Endodermal cell (in vitro differentiated cells): ENCODE data around the gene HNRNPK. TPM values are rescaled to one million over a fixed set of nuclear protein-coding genes. Genes with fewer than 3 reads are reported as not detected.

Experiments
- DNase-seq: peaks from one replicate; pipeline ENCODE4 v3.0.0-alpha.2; 2017
- H3K27ac ChIP-seq: 2 replicates; pipeline ENCODE4 v1.5.1; 2013; ENCODE audit warnings: mild to moderate bottlenecking, low read depth, low read length, moderate library complexity
- H3K27me3 ChIP-seq: 2 replicates; pipeline ENCODE4 v1.6.1; 2013; ENCODE audit warnings: mild to moderate bottlenecking, low read length, moderate library complexity; ENCODE audit not compliant: insufficient read depth, control insufficient read depth, poor library complexity, severe bottlenecking
- H3K36me3 ChIP-seq: 2 replicates; pipeline ENCODE4 v1.7.0; 2013; ENCODE audit warnings: mild to moderate bottlenecking, low read length, moderate library complexity; ENCODE audit not compliant: control insufficient read depth, insufficient read depth
- H3K4me1 ChIP-seq: one replicate; pipeline ENCODE4 v1.7.0; 2013; ENCODE audit warnings: low read length; ENCODE audit not compliant: control insufficient read depth, insufficient read depth
- H3K4me3 ChIP-seq: 2 replicates; pipeline ENCODE4 v1.5.1; 2013; ENCODE audit warnings: mild to moderate bottlenecking, low read length, moderate library complexity
- H3K9ac ChIP-seq: 2 replicates; pipeline ENCODE4 v1.6.1; 2013; ENCODE audit warnings: mild to moderate bottlenecking, low read length, moderate library complexity; ENCODE audit not compliant: poor library complexity, severe bottlenecking; ENCODE audit errors: extremely low read depth
- H3K9me3 ChIP-seq: 2 replicates; pipeline ENCODE4 v1.6.1; 2013; ENCODE audit warnings: mild to moderate bottlenecking, low read length, moderate library complexity; ENCODE audit not compliant: control insufficient read depth
- H3K27ac Mint-ChIP-seq: 2 replicates; pipeline ENCODE4 v1.8.0; 2020; ENCODE audit warnings: mixed read lengths
- H3K27me3 Mint-ChIP-seq: 2 replicates; pipeline ENCODE4 v1.8.0; 2021; ENCODE audit warnings: mild to moderate bottlenecking, mixed read lengths; ENCODE audit not compliant: insufficient read depth
- H3K36me3 Mint-ChIP-seq: 2 replicates; pipeline ENCODE4 v1.8.0; 2020; ENCODE audit warnings: low read depth, mixed read lengths
- H3K4me1 Mint-ChIP-seq: 2 replicates; pipeline ENCODE4 v1.8.0; 2020; ENCODE audit warnings: mixed read lengths
- H3K4me3 Mint-ChIP-seq: 2 replicates; pipeline ENCODE4 v1.8.0; 2020; ENCODE audit warnings: mild to moderate bottlenecking, moderate library complexity, mixed read lengths
- H3K9me3 Mint-ChIP-seq: 2 replicates; pipeline ENCODE4 v1.8.0; 2020; ENCODE audit warnings: mild to moderate bottlenecking, mixed read lengths
- WGBS, 2 experiments: methylation state at CpG; one replicate each; pipeline versions ENCODE4 v1.1.5 to v1.1.7; 2013; ENCODE audit warnings: missing lambda C conversion rate in 2 of 2, mixed read lengths in 1 of 2; ENCODE audit not compliant: insufficient coverage in 1 of 2, insufficient read length in 1 of 2; 5-methylcytosine and 5-hydroxymethylcytosine counted together
- total RNA-seq, 2 donors: library from RNA; stranded (reverse); fragmentation: NEBNext Ultra II Directional in 1 of 2; extraction: Animal tissue kit (Norgen Biotek cat#: 25700) in 1 of 2; gene quantifications; 2 replicates in 1 of 2; 3 replicates in 1 of 2; pipeline ENCODE4 v1.2.1, GENCODE V29; 2021
- TF ChIP-seq, protein P1 (sequence below): fragments of 200-600 bp; sonication (generic); conservative IDR thresholded peaks from 2 replicates; pipeline ENCODE4 v1.5.0; 2021; ENCODE audit warnings: antibody characterized with exemption, mild to moderate bottlenecking

HNRNPK gene
- total RNA-seq, 2 donors from 2014 or later, result 714 to 780 TPM

DNA sequence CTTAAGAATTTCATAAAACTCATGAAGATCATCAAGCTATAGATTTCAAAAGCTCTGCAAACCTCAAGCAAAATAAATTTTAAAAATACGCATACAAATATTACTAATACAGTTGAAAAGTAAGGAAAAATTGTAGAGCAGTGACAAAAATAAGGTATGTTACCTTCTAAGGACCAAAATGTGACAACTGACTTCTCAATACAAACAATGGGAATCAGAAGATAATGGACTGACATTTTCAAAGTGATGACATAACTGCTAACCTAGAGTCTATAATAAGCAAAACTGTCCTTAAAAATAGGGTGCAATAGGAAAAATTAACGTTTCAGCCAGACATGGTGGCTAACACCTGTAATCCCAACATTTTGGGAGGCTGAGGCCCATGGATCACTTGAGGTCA is 27.6 kb upstream of the HNRNPK start:
- TF ChIP-seq, protein P1, sequence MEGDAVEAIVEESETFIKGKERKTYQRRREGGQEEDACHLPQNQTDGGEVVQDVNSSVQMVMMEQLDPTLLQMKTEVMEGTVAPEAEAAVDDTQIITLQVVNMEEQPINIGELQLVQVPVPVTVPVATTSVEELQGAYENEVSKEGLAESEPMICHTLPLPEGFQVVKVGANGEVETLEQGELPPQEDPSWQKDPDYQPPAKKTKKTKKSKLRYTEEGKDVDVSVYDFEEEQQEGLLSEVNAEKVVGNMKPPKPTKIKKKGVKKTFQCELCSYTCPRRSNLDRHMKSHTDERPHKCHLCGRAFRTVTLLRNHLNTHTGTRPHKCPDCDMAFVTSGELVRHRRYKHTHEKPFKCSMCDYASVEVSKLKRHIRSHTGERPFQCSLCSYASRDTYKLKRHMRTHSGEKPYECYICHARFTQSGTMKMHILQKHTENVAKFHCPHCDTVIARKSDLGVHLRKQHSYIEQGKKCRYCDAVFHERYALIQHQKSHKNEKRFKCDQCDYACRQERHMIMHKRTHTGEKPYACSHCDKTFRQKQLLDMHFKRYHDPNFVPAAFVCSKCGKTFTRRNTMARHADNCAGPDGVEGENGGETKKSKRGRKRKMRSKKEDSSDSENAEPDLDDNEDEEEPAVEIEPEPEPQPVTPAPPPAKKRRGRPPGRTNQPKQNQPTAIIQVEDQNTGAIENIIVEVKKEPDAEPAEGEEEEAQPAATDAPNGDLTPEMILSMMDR, result no peak
- Histone ChIP-seq H3K9ac (no peak overlapping the region), H3K36me3 (peaks cover under 1% of the 10 kb centered on the region), H3K4me1 (no peaks in the 10 kb centered on the region), H3K27ac (no peak overlapping the region), H3K9me3 (no peaks in the 10 kb centered on the region), H3K27me3 (no peaks in the 10 kb centered on the region), H3K4me3 (no peak overlapping the region)
- DNase-seq, result no peak
- no peak overlapping the region for H3K27ac Mint-ChIP-seq
- H3K4me1 Mint-ChIP-seq, result no peaks in the 10 kb centered on the region
- H3K9me3 Mint-ChIP-seq, result no peaks in the 10 kb centered on the region
- H3K36me3 Mint-ChIP-seq, result peaks cover 3% of the 10 kb centered on the region
- H3K4me3 Mint-ChIP-seq, result no peak overlapping the region
- no peaks in the 10 kb centered on the region for H3K27me3 Mint-ChIP-seq
- WGBS, 2 experiments, result 89 to 100% methylated on average over 1 of the region's 2 CpGs

DNA sequence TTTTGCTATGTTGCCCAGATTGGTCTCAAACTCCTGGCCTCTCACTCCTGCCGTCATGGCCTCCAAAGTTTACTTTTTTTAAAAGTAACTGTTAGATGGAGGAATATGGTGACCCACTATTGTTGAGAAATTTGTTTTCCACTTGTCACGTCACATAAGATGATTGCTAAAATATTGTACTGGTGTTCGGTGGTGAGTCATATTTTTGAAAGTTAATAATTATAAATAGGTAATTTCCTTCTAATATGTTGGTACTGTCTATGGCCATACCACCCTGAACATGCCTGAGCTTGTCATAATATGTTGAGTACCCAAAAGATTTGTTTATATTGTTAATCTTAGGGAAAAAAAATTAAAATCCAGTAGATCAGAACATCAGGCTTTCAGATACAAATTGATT is 23.2 kb upstream of the HNRNPK start:
- Mint-ChIP-seq H3K27ac (no peak overlapping the region), H3K4me3 (no peak overlapping the region), H3K27me3 (no peaks in the 10 kb centered on the region), H3K9me3 (no peaks in the 10 kb centered on the region), H3K4me1 (no peaks in the 10 kb centered on the region), H3K36me3 (peaks cover 17% of the 10 kb centered on the region)
- Histone ChIP-seq H3K9me3 (no peaks in the 10 kb centered on the region), H3K4me1 (no peaks in the 10 kb centered on the region), H3K36me3 (peaks cover 33% of the 10 kb centered on the region), H3K4me3 (no peak overlapping the region), H3K27ac (no peak overlapping the region), H3K9ac (no peak overlapping the region), H3K27me3 (no peaks in the 10 kb centered on the region)
- DNase-seq, result no peak
- 92 to 99% methylated on average over 2 to 3 of the region's 3 CpGs for WGBS, 2 experiments
- TF ChIP-seq, protein P1, result no peak

DNA sequence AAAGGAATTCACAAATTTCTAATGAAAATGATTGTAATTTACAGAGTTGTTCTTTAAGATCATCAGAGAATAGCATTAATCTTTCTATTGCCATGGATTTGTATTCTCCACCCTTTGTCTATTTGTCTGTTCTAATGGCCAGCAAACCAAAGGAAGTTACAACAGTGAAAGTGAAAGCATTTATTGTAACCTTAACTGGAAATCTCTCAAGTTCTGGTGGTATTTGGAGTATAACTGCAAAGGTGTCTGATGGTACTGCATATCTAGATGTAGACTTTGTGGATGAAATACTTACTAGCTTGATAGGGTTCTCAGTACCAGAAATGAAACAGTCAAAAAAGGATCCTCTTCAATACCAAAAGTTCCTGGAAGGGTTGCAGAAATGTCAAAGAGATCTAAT is 22.3 kb upstream of the HNRNPK start:
- Histone ChIP-seq H3K27ac (no peak overlapping the region), H3K4me1 (no peaks in the 10 kb centered on the region), H3K27me3 (no peaks in the 10 kb centered on the region), H3K36me3 (peaks cover 33% of the 10 kb centered on the region), H3K9me3 (no peaks in the 10 kb centered on the region), H3K4me3 (no peak overlapping the region), H3K9ac (no peak overlapping the region)
- DNase-seq, result no peak
- Mint-ChIP-seq H3K4me1 (no peaks in the 10 kb centered on the region), H3K4me3 (no peak overlapping the region), H3K36me3 (peaks cover 19% of the 10 kb centered on the region), H3K27ac (no peak overlapping the region), H3K9me3 (no peaks in the 10 kb centered on the region), H3K27me3 (no peaks in the 10 kb centered on the region)
- TF ChIP-seq, protein P1, result no peak
